ENCODE results near the gene KCNK16. TPM values are rescaled to one million over a fixed set of nuclear protein-coding genes. Genes with fewer than 3 reads are reported as not detected.
A peak's percentile ranks its signal among the peaks of the same experiment; 100 is the strongest.

KCNK16 gene
- total and polyA plus RNA-seq, 7 donors: not detected

- no peak overlapping the region for H3K4me3 ChIP-seq
- intact Hi-C loops (cut with DNase I): no loop called here
- H3K27ac ChIP-seq: no peak overlapping the region
- no peaks in the 10 kb centered on the region for H3K4me1 ChIP-seq
- DNase-seq: no peak
- no peaks in the 10 kb centered on the region for H3K27me3 ChIP-seq
- WGBS, 2 donors: 67 to 73% methylated on average over 5 of the region's 5 CpGs
- TF ChIP-seq POLR2A (IDR thresholded peaks at IDR 0.05) (no peak), EP300 (IDR thresholded peaks at IDR 0.05) (no peak), POLR2AphosphoS5 (IDR thresholded peaks at IDR 0.05) (no peak), CTCF (IDR thresholded peaks at IDR 0.05) (no peak)
- H3K36me3 ChIP-seq: no peaks in the 10 kb centered on the region
- no peaks in the 10 kb centered on the region for H3K9me3 ChIP-seq
Observed at GRCh38 chr6:39321761-39322160, 741 bp downstream of the KCNK16 start.

DNA sequence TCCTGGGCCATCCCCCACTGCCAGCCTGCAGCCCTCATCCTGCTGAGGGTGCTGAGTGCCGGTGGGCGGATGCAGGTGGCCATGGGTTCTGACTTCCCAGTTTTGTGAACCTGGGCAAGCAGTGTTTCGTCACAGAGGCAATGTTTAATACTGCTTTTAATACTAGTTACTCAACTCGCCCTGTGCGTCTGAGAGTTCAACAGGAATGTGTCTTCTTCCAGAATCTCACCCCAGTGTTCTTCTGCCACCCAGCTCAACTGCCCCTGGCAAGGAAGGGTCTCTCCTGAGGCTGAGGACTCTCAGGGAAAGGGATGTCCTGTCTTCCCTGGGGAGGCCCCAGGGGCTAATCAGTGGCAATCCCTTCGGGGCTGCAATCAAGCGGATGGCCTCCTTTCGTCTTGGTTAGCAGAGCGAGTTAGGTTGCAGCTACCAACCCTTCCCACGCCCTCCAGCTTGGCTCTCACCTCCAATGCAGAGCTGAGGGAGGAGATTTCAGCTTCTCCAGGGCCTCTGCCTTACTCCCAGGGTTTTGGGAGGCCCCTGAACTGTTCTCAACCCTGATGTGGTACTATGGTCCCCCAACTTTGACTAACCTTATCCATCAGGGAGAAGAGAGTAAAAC lies 2.0 kb downstream of the KCNK16 start:
- intact Hi-C loops (cut with DNase I): no loop called here
- DNase-seq: no peak
- no peak overlapping the region for H3K4me3 ChIP-seq
- 63 to 75% methylated on average over 10 of the region's 10 CpGs for WGBS, 2 donors
- H3K27me3 ChIP-seq: peaks cover 0 to 3% (median 0%) of the 10 kb centered on the region in 3 donors
- H3K36me3 ChIP-seq: no peaks in the 10 kb centered on the region
- no peaks in the 10 kb centered on the region for H3K9me3 ChIP-seq
- no peak overlapping the region for H3K27ac ChIP-seq
- TF ChIP-seq EP300 (IDR thresholded peaks at IDR 0.05) (no peak), POLR2A (IDR thresholded peaks at IDR 0.05) (no peak), CTCF (IDR thresholded peaks at IDR 0.05) (no peak), POLR2AphosphoS5 (IDR thresholded peaks at IDR 0.05) (no peak)
- no peaks in the 10 kb centered on the region for H3K4me1 ChIP-seq

DNA sequence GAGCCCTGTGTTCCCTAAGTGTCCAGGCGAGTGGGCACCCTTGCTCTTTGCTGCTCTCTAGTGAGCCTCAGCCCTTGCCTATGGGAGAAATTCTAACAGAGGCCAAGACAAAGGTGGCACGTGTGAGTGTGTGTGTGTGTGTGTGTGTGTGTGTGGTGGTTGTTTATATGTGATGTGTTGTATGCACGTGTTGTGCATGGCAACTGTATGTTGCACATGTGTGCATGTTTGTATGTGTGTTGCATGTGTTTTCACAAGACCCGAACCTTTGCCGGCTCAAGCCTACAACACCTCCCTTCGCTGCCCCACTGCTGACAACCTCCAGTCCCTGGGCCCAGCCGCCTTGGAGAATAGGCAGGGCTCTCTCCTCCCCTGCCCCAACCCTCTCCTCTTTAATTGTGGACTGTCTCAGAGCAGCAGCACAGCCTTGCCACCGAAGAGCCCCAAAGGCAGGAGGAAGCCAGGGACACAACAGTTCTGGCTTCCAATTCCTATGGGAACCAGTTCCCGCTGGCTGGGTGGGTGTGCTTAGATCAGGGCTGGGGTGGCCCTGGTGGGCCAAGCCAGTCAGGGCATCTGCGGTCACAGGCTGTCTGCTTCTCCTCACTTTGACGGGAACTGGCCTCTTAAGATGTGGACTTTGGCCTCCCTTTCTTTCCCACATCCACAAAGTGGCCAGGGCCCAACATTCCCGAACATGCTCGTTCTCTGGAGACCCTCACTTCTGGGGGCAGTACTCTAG lies 2.7 kb downstream of the KCNK16 start:
- Histone ChIP-seq H3K9me3 (no peaks in the 10 kb centered on the region), H3K27me3 (peaks cover under 1 to 9% (median 1%) of the 10 kb centered on the region in 3 donors), H3K36me3 (no peaks in the 10 kb centered on the region), H3K27ac (no peak overlapping the region), H3K4me1 (no peaks in the 10 kb centered on the region), H3K4me3 (no peak overlapping the region)
- no peak for DNase-seq
- 65 to 73% methylated on average over 13 of the region's 13 CpGs for WGBS, 2 donors
- intact Hi-C loops (cut with DNase I): no loop called here
- TF ChIP-seq POLR2AphosphoS5 (IDR thresholded peaks at IDR 0.05) (no peak), EP300 (IDR thresholded peaks at IDR 0.05) (no peak)

GRCh38 chr6:39317256-39317655 lies 5.2 kb downstream of the KCNK16 start:
- no peak overlapping the region for H3K27ac ChIP-seq
- H3K4me1 ChIP-seq: peaks cover 0 to 19% (median 15%) of the 10 kb centered on the region in 4 donors
- H3K36me3 ChIP-seq: no peaks in the 10 kb centered on the region
- H3K27me3 ChIP-seq: peaks cover 21 to 35% (median 26%) of the 10 kb centered on the region in 3 donors
- H3K9me3 ChIP-seq: no peaks in the 10 kb centered on the region
- TF ChIP-seq EP300 (IDR thresholded peaks at IDR 0.05) (no peak), POLR2A (IDR thresholded peaks at IDR 0.05) (no peak), POLR2AphosphoS5 (IDR thresholded peaks at IDR 0.05) (no peak), CTCF (IDR thresholded peaks at IDR 0.05) (no peak)
- WGBS, 2 donors: 78 to 85% methylated on average over 3 of the region's 3 CpGs
- no peak overlapping the region for H3K4me3 ChIP-seq
- no peak for DNase-seq
- intact Hi-C loops (cut with DNase I): no loop called here

DNA sequence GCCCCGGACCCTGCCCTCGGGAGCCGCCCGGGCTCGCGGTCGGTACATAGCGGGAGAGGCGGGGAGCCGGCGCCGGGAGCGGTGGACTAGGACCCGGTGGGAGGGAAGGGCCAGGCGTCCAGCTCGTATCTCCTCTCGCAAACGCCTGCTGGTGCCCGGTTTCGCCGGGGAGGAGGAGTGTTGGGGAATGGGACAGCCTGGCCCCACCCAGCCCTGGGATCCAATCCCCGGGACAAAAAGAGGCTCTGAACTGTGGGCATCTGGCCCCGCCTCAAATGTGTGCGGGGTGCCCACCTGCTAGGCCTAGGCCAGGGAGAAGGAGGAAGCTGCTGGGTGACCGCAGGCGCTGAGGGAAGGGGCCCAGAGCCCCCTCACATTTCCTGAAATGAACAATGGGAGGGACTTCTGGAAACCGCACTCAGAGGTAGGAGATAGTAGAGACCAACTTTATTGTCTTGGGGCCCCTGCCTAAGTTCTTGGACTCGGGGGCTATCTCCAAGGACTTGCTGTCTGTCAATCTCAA lies 8.2 kb downstream of the KCNK16 start, which contains the start of gene KCNK17:
TSS of gene KCNK17 (minus strand) at position 147 of the 523 bp plus-strand sequence. CDS start at position 48, 99 bp downstream.
- H3K4me1 ChIP-seq: peaks cover 0 to 19% (median 15%) of the 10 kb centered on the region in 4 donors
- H3K9me3 ChIP-seq: no peaks in the 10 kb centered on the region
- intact Hi-C loops (cut with DNase I): loop anchor here (5.0 kb wide), 1 partner anchor 442 kb away; no protein-coding TSS in a partner anchor
- 11 to 13% methylated on average over 28 of the region's 28 CpGs for WGBS, 2 donors
- H3K36me3 ChIP-seq: no peaks in the 10 kb centered on the region
- H3K27ac ChIP-seq: no peak within 1 kb of the TSS
- TF ChIP-seq POLR2A (IDR thresholded peaks at IDR 0.05) (no peak), POLR2AphosphoS5 (IDR thresholded peaks at IDR 0.05) (no peak), CTCF (IDR thresholded peaks at IDR 0.05) (no peak), EP300 (IDR thresholded peaks at IDR 0.05) (no peak)
- H3K27me3 ChIP-seq: peaks cover 21 to 57% (median 37%) of the 10 kb centered on the region in 3 donors
- no peak for DNase-seq
- peak within 1 kb of the TSS in 3 of 4 donors; percentile 16 to 30 (median 28) for H3K4me3 ChIP-seq
